Fibroblast of lung (primary cell): ENCODE measurements around the gene HES3. TPM values are rescaled to one million over a fixed set of nuclear protein-coding genes. Genes with fewer than 3 reads are reported as not detected.
A peak's percentile ranks its signal among the peaks of the same experiment; 100 is the strongest.

Source experiments
- DNase-seq, 2 donors: peaks; one replicate each; pipeline versions ENCODE4 v3.0.0 to v3.0.0-alpha.2; 2010; ENCODE audit warnings: low read depth in 2 of 2
- H2AFZ ChIP-seq: 2 replicates; pipeline ENCODE4 v1.5.1; 2012; ENCODE audit warnings: low read length, control low read depth, inconsistent platforms
- H3K27ac ChIP-seq: 2 replicates; pipeline ENCODE4 v1.5.1; 2011; ENCODE audit warnings: low read length, control low read depth; ENCODE audit not compliant: insufficient read depth
- H3K27me3 ChIP-seq: 2 replicates; pipeline ENCODE4 v1.5.1; 2011; ENCODE audit warnings: mild to moderate bottlenecking, low read length; ENCODE audit not compliant: control insufficient read depth, insufficient read depth
- H3K36me3 ChIP-seq: 2 replicates; pipeline ENCODE4 v1.5.1; 2011; ENCODE audit warnings: low read length; ENCODE audit not compliant: control insufficient read depth, insufficient read depth
- H3K4me1 ChIP-seq: 2 replicates; pipeline ENCODE4 v1.5.1; 2011; ENCODE audit warnings: low read length; ENCODE audit not compliant: control insufficient read depth, insufficient read depth; ENCODE audit errors: extremely low read depth
- H3K4me2 ChIP-seq: 2 replicates; pipeline ENCODE4 v1.5.1; 2011; ENCODE audit warnings: low read length, control low read depth; ENCODE audit not compliant: insufficient read depth; ENCODE audit errors: extremely low read depth
- H3K4me3 ChIP-seq, 4 experiments: fragments of 200-600 bp in 1 of 4; sonication (generic) in 1 of 4; replicated peaks in 1 of 4; 2 replicates each; pipeline ENCODE4 v1.5.1; 2011 to 2016; ENCODE audit warnings: low read length in 4 of 4, low read depth in 3 of 4, mild to moderate bottlenecking in 3 of 4, control low read depth in 2 of 4, inconsistent platforms in 1 of 4, mixed read lengths in 1 of 4; ENCODE audit not compliant: insufficient read depth in 1 of 4; ENCODE audit errors: control extremely low read depth in 1 of 4
- H3K79me2 ChIP-seq: 2 replicates; pipeline ENCODE4 v1.5.1; 2012; ENCODE audit warnings: mild to moderate bottlenecking, low read length, inconsistent platforms; ENCODE audit not compliant: control insufficient read depth, insufficient read depth
- H3K9ac ChIP-seq: 2 replicates; pipeline ENCODE4 v1.5.1; 2011; ENCODE audit warnings: mild to moderate bottlenecking, low read length, control low read depth; ENCODE audit not compliant: insufficient read depth
- H3K9me3 ChIP-seq: 2 replicates; pipeline ENCODE4 v1.5.1; 2012; ENCODE audit warnings: low read depth, low read length; ENCODE audit not compliant: control insufficient read depth, insufficient read depth
- H4K20me1 ChIP-seq: 2 replicates; pipeline ENCODE4 v1.5.1; 2011; ENCODE audit warnings: low read length; ENCODE audit not compliant: control insufficient read depth, insufficient read depth; ENCODE audit errors: extremely low read depth
- CTCF ChIP-seq, 2 donors: IDR thresholded peaks in 1 of 2; conservative IDR thresholded peaks in 1 of 2; 1 replicate in 1 of 2; 2 replicates in 1 of 2; pipeline ENCODE4 v1.5.1; 2011 to 2012; ENCODE audit warnings: low read length in 2 of 2, control low read depth in 1 of 2, inconsistent platforms in 1 of 2, low read depth in 1 of 2, mild to moderate bottlenecking in 1 of 2
- EZH2 ChIP-seq: IDR thresholded peaks from 2 replicates; pipeline ENCODE4 v1.5.1; 2012; ENCODE audit warnings: low read length, control low read depth, mild to moderate bottlenecking; ENCODE audit errors: missing control alignments
- polyA plus RNA-seq, 2 donors: library from polyadenylated mRNA; depleted of rRNA in 1 of 2; stranded (reverse) in 1 of 2; unstranded in 1 of 2; fragments of >200 nt; gene quantifications; 2 replicates each; pipeline ENCODE4 v1.2.1, GENCODE V29; 2011 to 2012; ENCODE audit warnings: missing spikeins in 1 of 2
- total RNA-seq: library from RNA; depleted of rRNA; stranded (reverse); fragments of >200 nt; gene quantifications from 2 replicates; pipeline ENCODE4 v1.2.1, GENCODE V29; 2014

Gene HES3
- total and polyA plus RNA-seq, 2 donors (not counting 1 experiment from before 2014, with no cell fraction given) = not detected

- Histone ChIP-seq H3K27me3 (peaks cover 10% of the 10 kb centered on the region), H3K27ac (no peak overlapping the region), H3K4me2 (no peak overlapping the region), H3K36me3 (no peaks in the 10 kb centered on the region), H3K4me3 (peak overlapping the region in 1 of 4 experiments; percentile 17), H3K79me2 (no peaks in the 10 kb centered on the region), H3K4me1 (peaks cover 5% of the 10 kb centered on the region), H3K9ac (no peak overlapping the region), H3K9me3 (no peaks in the 10 kb centered on the region), H4K20me1 (no peaks in the 10 kb centered on the region), H2AFZ (no peak overlapping the region)
- DNase-seq = peak; percentile 40 to 44
- TF ChIP-seq CTCF (conservative IDR thresholded peaks at IDR 0.05 in 1 of 2, IDR thresholded peaks at IDR 0.05 in 1 of 2; ENCODE audit: low read depth in 1 of 2, low read length in 2 of 2) (no peak), EZH2 (peak; percentile 80)
These were observed 5.2 kb downstream of the HES3 start for GRCh38 chr1:6248932-6249738.

GRCh38 chr1:6249739-6250689, 6.0 kb downstream of the HES3 start:
- TF ChIP-seq EZH2 (peak; percentile 73), CTCF (conservative IDR thresholded peaks at IDR 0.05 in 1 of 2, IDR thresholded peaks at IDR 0.05 in 1 of 2; ENCODE audit: low read depth in 1 of 2, low read length in 2 of 2) (no peak)
- H3K9ac ChIP-seq = no peak overlapping the region
- H3K79me2 ChIP-seq = no peaks in the 10 kb centered on the region
- peaks cover 5% of the 10 kb centered on the region for H3K4me1 ChIP-seq
- no peak for DNase-seq
- no peak overlapping the region for H3K27ac ChIP-seq
- H3K9me3 ChIP-seq = no peaks in the 10 kb centered on the region
- no peaks in the 10 kb centered on the region for H4K20me1 ChIP-seq
- H3K36me3 ChIP-seq = no peaks in the 10 kb centered on the region
- H2AFZ ChIP-seq = no peak overlapping the region
- H3K4me2 ChIP-seq = no peak overlapping the region
- H3K27me3 ChIP-seq = peaks cover 4% of the 10 kb centered on the region
- no peak overlapping the region for H3K4me3 ChIP-seq

GRCh38 chr1:6251233-6251632, 7.3 kb downstream of the HES3 start:
- H2AFZ ChIP-seq = no peak overlapping the region
- no peak for TF ChIP-seq CTCF (conservative IDR thresholded peaks at IDR 0.05 in 1 of 2, IDR thresholded peaks at IDR 0.05 in 1 of 2; ENCODE audit: low read depth in 1 of 2, low read length in 2 of 2)
- TF ChIP-seq EZH2 = no peak
- no peaks in the 10 kb centered on the region for H3K9me3 ChIP-seq
- H3K27me3 ChIP-seq = peaks cover 4% of the 10 kb centered on the region
- no peak overlapping the region for H3K4me3 ChIP-seq
- peaks cover 2% of the 10 kb centered on the region for H3K4me1 ChIP-seq
- no peaks in the 10 kb centered on the region for H3K36me3 ChIP-seq
- DNase-seq = no peak
- no peak overlapping the region for H3K4me2 ChIP-seq
- no peaks in the 10 kb centered on the region for H4K20me1 ChIP-seq
- H3K27ac ChIP-seq = no peak overlapping the region
- H3K9ac ChIP-seq = no peak overlapping the region
- no peaks in the 10 kb centered on the region for H3K79me2 ChIP-seq
